ENCODE measurements around the gene NEURL2.
"Not testable (repeated sequence)": the region's sequence is repeated elsewhere in the genome, so short reads cannot be mapped to it uniquely, and the experiment has no call there.

NEURL2 gene

GRCh38 chr20:45905505-45906079 lies 14.6 kb upstream of the NEURL2 start:
- no peak overlapping the region for H2AFZ ChIP-seq (ENCODE audit: low read depth, low read length)
- no peak overlapping the region for H3K4me2 ChIP-seq (ENCODE audit: insufficient read depth, low read length)
- H3K4me1 ChIP-seq (ENCODE audit: insufficient read depth, low read length): no peaks in the 10 kb centered on the region
- H3K27ac ChIP-seq (ENCODE audit: low read length): no peak overlapping the region
- no peaks in the 10 kb centered on the region for H3K79me2 ChIP-seq (ENCODE audit: insufficient read depth, low read length)
- H3K27me3 ChIP-seq (ENCODE audit: insufficient read depth, low read length, poor library complexity): no peaks in the 10 kb centered on the region
- H3K9ac ChIP-seq (ENCODE audit: low read depth, low read length): no peak overlapping the region
- H3K36me3 ChIP-seq (ENCODE audit: insufficient read depth, low read length): no peaks in the 10 kb centered on the region
- H3K9me3 ChIP-seq (ENCODE audit: insufficient read depth, low read length, severe bottlenecking): no peaks in the 10 kb centered on the region
- no peaks in the 10 kb centered on the region for H4K20me1 ChIP-seq (ENCODE audit: insufficient read depth, low read length)
- ATAC-seq (ENCODE audit: insufficient read depth, low read depth): no peak
- no peak overlapping the region for H3K4me3 ChIP-seq (ENCODE audit: low read depth in 1 of 2, low read length in 2 of 2)
- no peak for DNase-seq
- TF ChIP-seq CTCF (IDR thresholded peaks at IDR 0.05; ENCODE audit: borderline replicate concordance, extremely low read depth, low read length, poor library complexity, severe bottlenecking) (no peak), EZH2 (IDR thresholded peaks at IDR 0.05; ENCODE audit: borderline replicate concordance, low read depth, low read length, severe bottlenecking) (no peak)

GRCh38 chr20:45904583-45905504 lies 13.8 kb upstream of the NEURL2 start:
- Histone ChIP-seq H3K4me2 (ENCODE audit: insufficient read depth, low read length) (no peak overlapping the region), H2AFZ (ENCODE audit: low read depth, low read length) (no peak overlapping the region), H3K4me1 (ENCODE audit: insufficient read depth, low read length) (no peaks in the 10 kb centered on the region), H3K4me3 (ENCODE audit: low read depth in 1 of 2, low read length in 2 of 2) (no peak overlapping the region), H3K27me3 (ENCODE audit: insufficient read depth, low read length, poor library complexity) (no peaks in the 10 kb centered on the region), H3K9ac (ENCODE audit: low read depth, low read length) (no peak overlapping the region), H3K9me3 (ENCODE audit: insufficient read depth, low read length, severe bottlenecking) (no peaks in the 10 kb centered on the region), H3K27ac (ENCODE audit: low read length) (no peak overlapping the region), H3K36me3 (ENCODE audit: insufficient read depth, low read length) (no peaks in the 10 kb centered on the region), H4K20me1 (ENCODE audit: insufficient read depth, low read length) (no peaks in the 10 kb centered on the region), H3K79me2 (ENCODE audit: insufficient read depth, low read length) (no peaks in the 10 kb centered on the region)
- DNase-seq: no peak
- no peak for ATAC-seq (ENCODE audit: insufficient read depth, low read depth)
- TF ChIP-seq EZH2 (IDR thresholded peaks at IDR 0.05; ENCODE audit: borderline replicate concordance, low read depth, low read length, severe bottlenecking): no peak
- no peak for TF ChIP-seq CTCF (IDR thresholded peaks at IDR 0.05; ENCODE audit: borderline replicate concordance, extremely low read depth, low read length, poor library complexity, severe bottlenecking)

DNA sequence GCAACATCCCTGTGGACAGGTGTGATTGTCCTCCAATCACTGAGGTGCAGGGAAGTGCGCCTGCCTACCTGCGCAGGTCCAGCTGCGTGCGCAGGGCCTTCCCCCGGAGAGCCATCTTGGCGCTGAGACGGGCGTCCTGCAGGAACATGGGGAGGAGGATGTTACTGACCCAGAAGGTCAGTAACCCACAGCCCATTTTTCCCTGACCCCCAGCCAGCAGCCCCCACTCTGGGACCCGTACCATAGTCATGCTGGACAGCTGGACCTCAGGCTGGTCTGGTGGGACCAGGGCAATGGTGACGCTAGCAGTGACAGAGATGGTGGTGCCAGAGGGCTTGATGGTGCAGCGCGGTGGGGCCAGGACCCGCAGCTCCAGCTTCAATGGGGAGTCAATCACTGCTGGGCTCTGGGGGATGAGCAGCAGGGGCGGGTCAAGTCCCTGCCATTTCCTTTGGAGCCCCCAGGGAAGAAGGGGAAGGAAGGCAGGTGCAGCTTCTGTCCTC lies 11.2 kb upstream of the NEURL2 start:
- Histone ChIP-seq H3K9ac (ENCODE audit: low read depth, low read length) (no peak overlapping the region), H3K79me2 (ENCODE audit: insufficient read depth, low read length) (no peaks in the 10 kb centered on the region), H3K4me3 (ENCODE audit: low read depth in 1 of 2, low read length in 2 of 2) (no peak overlapping the region), H3K36me3 (ENCODE audit: insufficient read depth, low read length) (peaks cover 13% of the 10 kb centered on the region), H4K20me1 (ENCODE audit: insufficient read depth, low read length) (no peaks in the 10 kb centered on the region), H3K9me3 (ENCODE audit: insufficient read depth, low read length, severe bottlenecking) (no peaks in the 10 kb centered on the region), H3K4me1 (ENCODE audit: insufficient read depth, low read length) (no peaks in the 10 kb centered on the region), H3K27me3 (ENCODE audit: insufficient read depth, low read length, poor library complexity) (no peaks in the 10 kb centered on the region), H3K4me2 (ENCODE audit: insufficient read depth, low read length) (no peak overlapping the region), H2AFZ (ENCODE audit: low read depth, low read length) (no peak overlapping the region), H3K27ac (ENCODE audit: low read length) (no peak overlapping the region)
- TF ChIP-seq EZH2 (IDR thresholded peaks at IDR 0.05; ENCODE audit: borderline replicate concordance, low read depth, low read length, severe bottlenecking) (no peak), CTCF (IDR thresholded peaks at IDR 0.05; ENCODE audit: borderline replicate concordance, extremely low read depth, low read length, poor library complexity, severe bottlenecking) (no peak)
- no peak for ATAC-seq (ENCODE audit: insufficient read depth, low read depth)
- DNase-seq: no peak

GRCh38 chr20:45901332-45901731 lies 10.3 kb upstream of the NEURL2 start:
- H2AFZ ChIP-seq (ENCODE audit: low read depth, low read length); H3K9me3 ChIP-seq (ENCODE audit: insufficient read depth, low read length, severe bottlenecking); H3K4me2 ChIP-seq (ENCODE audit: insufficient read depth, low read length); H3K9ac ChIP-seq (ENCODE audit: low read depth, low read length); H3K27ac ChIP-seq (ENCODE audit: low read length); H3K4me3 ChIP-seq (ENCODE audit: low read depth in 1 of 2, low read length in 2 of 2); DNase-seq; ATAC-seq (ENCODE audit: insufficient read depth, low read depth); H3K4me1 ChIP-seq (ENCODE audit: insufficient read depth, low read length); H3K79me2 ChIP-seq (ENCODE audit: insufficient read depth, low read length); H4K20me1 ChIP-seq (ENCODE audit: insufficient read depth, low read length); H3K27me3 ChIP-seq (ENCODE audit: insufficient read depth, low read length, poor library complexity): not testable (repeated sequence)
- peaks cover 21% of the 10 kb centered on the region for H3K36me3 ChIP-seq (ENCODE audit: insufficient read depth, low read length)

Data from DND-41 (cell line).